ENCODE data around the gene CCDC160. TPM values are rescaled to one million over a fixed set of nuclear protein-coding genes. Genes with fewer than 3 reads are reported as not detected.

The CCDC160 gene
- not detected in 2 replicates for total RNA-seq

GRCh38 chrX:134236626-134237614 is at the start of gene CCDC160:
Gene CCDC160 (plus strand): TSS chrX:134237182. CDS start chrX:134244801, 7,619 bp downstream.

Other genes with a start within 250 kb of the CCDC160 start
- 18.9 and 27.9 TPM in 2 replicates for gene PHF6, start 136.1 kb downstream of the CCDC160 start, total RNA-seq
- gene HPRT1, start 223.0 kb downstream of the CCDC160 start, total RNA-seq, result 11.1 and 12.0 TPM in 2 replicates